Kidney epithelial cell (primary cell): ENCODE measurements around the gene KCNQ1. TPM values are rescaled to one million over a fixed set of nuclear protein-coding genes. Genes with fewer than 3 reads are reported as not detected.

ENCODE experiments used
- DNase-seq: peaks from one replicate; pipeline ENCODE4 v3.0.0-alpha.2; 2010; ENCODE audit warnings: low read depth
- H3K27me3 ChIP-seq: 2 replicates; pipeline ENCODE4 v1.6.0; 2011; ENCODE audit warnings: low read length; ENCODE audit not compliant: control insufficient read depth, insufficient read depth
- H3K36me3 ChIP-seq: 2 replicates; pipeline ENCODE4 v1.5.1; 2011; ENCODE audit warnings: low read length; ENCODE audit not compliant: control insufficient read depth, insufficient read depth
- H3K4me3 ChIP-seq: 2 replicates; pipeline ENCODE4 v1.5.1; 2011; ENCODE audit warnings: low read depth, mild to moderate bottlenecking, control low read depth, low read length
- CTCF ChIP-seq: IDR thresholded peaks from 2 replicates; pipeline ENCODE4 v1.5.1; 2011; ENCODE audit warnings: mild to moderate bottlenecking, moderate library complexity, low read length, control low read depth, inconsistent platforms; ENCODE audit not compliant: insufficient read depth, poor library complexity, severe bottlenecking
- total RNA-seq: library from RNA; depleted of rRNA; stranded (reverse); fragments of >200 nt; gene quantifications from 2 replicates; pipeline ENCODE4 v1.2.3, GENCODE V29; 2015

The KCNQ1 gene
- total RNA-seq, 1 donor from 2014 or later = 2.3 TPM

- DNase-seq = no peak
- Histone ChIP-seq H3K4me3 (no peak overlapping the region), H3K36me3 (no peaks in the 10 kb centered on the region), H3K27me3 (peaks cover 8% of the 10 kb centered on the region)
- TF ChIP-seq CTCF = no peak
Measured at GRCh38 chr11:2713661-2714462, 269.1 kb downstream of the KCNQ1 start.

- no peaks in the 10 kb centered on the region for H3K36me3 ChIP-seq
- TF ChIP-seq CTCF = no peak
- DNase-seq = no peak
- no peak overlapping the region for H3K4me3 ChIP-seq
- H3K27me3 ChIP-seq = peaks cover 7% of the 10 kb centered on the region
Measured at GRCh38 chr11:2714463-2714800, 269.6 kb downstream of the KCNQ1 start.

GRCh38 chr11:2714871-2715270, 270.1 kb downstream of the KCNQ1 start:
- DNase-seq = no peak
- no peak for TF ChIP-seq CTCF
- Histone ChIP-seq H3K36me3 (no peaks in the 10 kb centered on the region), H3K27me3 (peaks cover 7% of the 10 kb centered on the region), H3K4me3 (no peak overlapping the region)

- Histone ChIP-seq H3K4me3 (no peak overlapping the region), H3K27me3 (peaks cover 11% of the 10 kb centered on the region), H3K36me3 (no peaks in the 10 kb centered on the region)
- TF ChIP-seq CTCF = no peak
- DNase-seq = no peak
Measured at GRCh38 chr11:2715716-2716350, 271.0 kb downstream of the KCNQ1 start.

- TF ChIP-seq CTCF = no peak
- no peak overlapping the region for H3K4me3 ChIP-seq
Measured at GRCh38 chr11:2716376-2717095, 271.7 kb downstream of the KCNQ1 start.

More at GRCh38 chr11:2716376-2717095, 271.7 kb downstream of the KCNQ1 start:
- no peak for DNase-seq
- H3K27me3 ChIP-seq = peaks cover 11% of the 10 kb centered on the region
- no peaks in the 10 kb centered on the region for H3K36me3 ChIP-seq
